ENCODE measurements around the gene CMC2. TPM values are rescaled to one million over a fixed set of nuclear protein-coding genes. Genes with fewer than 3 reads are reported as not detected.
A peak's percentile ranks its signal among the peaks of the same experiment; 100 is the strongest.

The CMC2 gene
- total and polyA plus RNA-seq, 9 of the 15 experiments (the other 6 are each of a cell fraction or from before 2014, with no cell fraction given): 122 to 501 (median 172) TPM

DNA sequence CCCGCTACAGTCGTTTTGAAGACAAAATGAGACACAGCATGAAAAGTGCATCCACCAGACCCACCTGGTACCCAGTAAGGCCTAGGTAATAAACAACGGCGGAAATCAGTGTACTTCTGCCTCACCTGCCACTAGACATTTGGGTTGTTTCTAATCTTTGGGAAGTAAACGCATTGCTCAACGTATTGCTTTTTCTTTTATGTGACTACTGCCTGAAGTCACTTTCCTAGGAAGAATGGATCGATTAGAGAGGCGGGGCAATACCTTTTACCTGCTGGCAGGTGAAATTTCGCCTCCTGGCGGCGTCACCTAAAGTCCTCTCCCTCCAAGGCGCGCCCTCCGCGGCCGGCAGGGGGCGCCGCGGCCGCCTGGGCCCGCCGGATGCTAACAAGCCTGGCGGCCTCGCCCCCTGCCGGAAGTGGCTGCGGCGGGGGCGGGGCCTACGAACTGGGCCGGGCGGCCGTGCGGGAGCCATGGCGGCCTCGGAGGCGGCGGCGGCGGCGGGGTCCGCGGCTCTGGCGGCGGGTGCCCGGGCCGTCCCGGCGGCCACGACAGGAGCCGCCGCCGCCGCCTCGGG is 28.8 kb upstream of the CMC2 start, which contains the start of gene ATMIN:
Gene ATMIN, plus strand, starts transcription at position 445 of the 577 bp plus-strand sequence. Its CDS starts 29 bp downstream, at position 474.
- H3K4me1 ChIP-seq (replicated peaks in 1 of 2; ENCODE audit: control insufficient read depth in 2 of 2, insufficient read depth in 2 of 2, low read length in 2 of 2): peaks cover 9 to 14% of the 10 kb centered on the region in 2 experiments
- H3K36me3 ChIP-seq (ENCODE audit: control insufficient read depth, insufficient read depth, low read length): peaks cover 36% of the 10 kb centered on the region
- peak; percentile 94 to 98 (median 96) for DNase-seq (ENCODE audit: extremely low read depth in 1 of 4, low spot score in 3 of 4)
- peak within 1 kb of the TSS; percentile 90 for H3K4me2 ChIP-seq (ENCODE audit: insufficient read depth, low read length)
- H3K9me1 ChIP-seq (ENCODE audit: control insufficient read depth, insufficient read depth, low read length): no peaks in the 10 kb centered on the region
- peak within 1 kb of the TSS; percentile 86 for H3K4me3 ChIP-seq
- H3K9me3 ChIP-seq (replicated peaks; ENCODE audit: control insufficient read depth, insufficient read depth, low read depth, low read length): no peaks in the 10 kb centered on the region
- 9% methylated on average over 25 of the region's 54 CpGs for WGBS (ENCODE audit: insufficient coverage, low coverage, missing lambda C conversion rate)
- peak; percentile 96 for ATAC-seq
- peak within 1 kb of the TSS; percentile 88 for H2AFZ ChIP-seq (ENCODE audit: low read depth, low read length)
- H4K20me1 ChIP-seq (replicated peaks; ENCODE audit: control insufficient read depth, insufficient read depth, low read length): no peaks in the 10 kb centered on the region; the same call in 1 of the 2 replicates
- peak; percentile 26 for FAIRE-seq
- BruUV-seq (replicated peaks): no TSS peak
- H3K79me2 ChIP-seq (ENCODE audit: control insufficient read depth, insufficient read depth, low read length): peaks cover 28% of the 10 kb centered on the region
- H3K27me3 ChIP-seq (ENCODE audit: control insufficient read depth in 2 of 2, insufficient read depth in 2 of 2, low read length in 2 of 2): no peaks in the 10 kb centered on the region
- H3K9ac ChIP-seq (ENCODE audit: insufficient read depth in 1 of 2, low read depth in 2 of 2, low read length in 2 of 2): peak within 1 kb of the TSS; percentile 69 to 96
- peak within 1 kb of the TSS; percentile 72 for H3K27ac ChIP-seq (ENCODE audit: extremely low read depth, low read depth, low read length)
- in situ Hi-C loops (cut with MboI) (no loop called here), intact Hi-C loops (cut with micrococcal nuclease) (loop anchor here (5.0 kb wide), 2 partner anchors 62 to 162 kb away; partner anchors contain the start of gene GCSH)
- CTCF ChIA-PET (ENCODE audit: low intra/inter-chr PET ratio): interaction anchor here (0.6 to 1.9 kb wide), 10 partner anchors 19 to 702 kb away, joined by 3 to 6 read pairs (median 4); partner anchors contain the start of gene C16orf46
- POLR2A ChIA-PET: interaction anchor here (0.7 to 1.7 kb wide), 6 partner anchors 10 to 236 kb away, joined by 3 to 10 read pairs (median 4); partner anchors contain the start of genes CENPN and CMC2
- TF ChIP-seq HMBOX1 (IDR thresholded peaks at IDR 0.05): no peak
- no peak for TF ChIP-seq NR4A1 (CRISPR knock-in tag; IDR thresholded peaks at IDR 0.05)
- no peak for TF ChIP-seq NR4A1 (tag; IDR thresholded peaks at IDR 0.05)
- TF ChIP-seq CEBPZ (IDR thresholded peaks at IDR 0.05; ENCODE audit: borderline replicate concordance, low read depth, low read length): no peak
- peak; percentile 70; the same call in 1 of the 2 replicates for TF ChIP-seq ZNF592 (IDR thresholded peaks at IDR 0.05)
- TF ChIP-seq IFI16 (CRISPR knock-in tag; IDR thresholded peaks at IDR 0.05): no peak
- no peak for TF ChIP-seq ARID3A (IDR thresholded peaks at IDR 0.05; ENCODE audit: borderline replicate concordance, low read depth, low read length)
- peak; percentile 16 for TF ChIP-seq PHF20 (IDR thresholded peaks at IDR 0.05; ENCODE audit: partially characterized antibody)
- TF ChIP-seq XRCC4 (IDR thresholded peaks at IDR 0.05; ENCODE audit: extremely low read depth, insufficient read depth, insufficient read length): no peak
- TF ChIP-seq SRSF1 (IDR thresholded peaks at IDR 0.05; ENCODE audit: low read depth, low read length): no peak
